A673 (cell line): ENCODE results near the gene NRG3.

ENCODE experiments used
- CTCF ChIP-seq: fragments of 300-800, 200-600 bp; sonication (generic); conservative IDR thresholded peaks from 2 replicates; pipeline ENCODE4 v1.5.1; 2017; ENCODE audit warnings: low read depth, mild to moderate bottlenecking, antibody characterized with exemption, low read length, moderate library complexity, mixed read lengths
- EZH2 ChIP-seq: fragments of 200-600 bp; sonication (generic); IDR thresholded peaks from 2 replicates; pipeline ENCODE4 v1.6.1; 2017; ENCODE audit warnings: borderline replicate concordance, low read depth, mild to moderate bottlenecking, mixed read lengths, antibody characterized with exemption, low read length; ENCODE audit not compliant: poor library complexity, severe bottlenecking

- TF ChIP-seq CTCF (no peak), EZH2 (no peak)
Measured at GRCh38 chr10:82850191-82850590, 975.2 kb downstream of the NRG3 start.
